AG04449 (cell line): ENCODE results near the gene BMP10.
"Not testable (repeated sequence)": the region's sequence is repeated elsewhere in the genome, so short reads cannot be mapped to it uniquely, and the experiment has no call there.

ENCODE experiments used
- CTCF ChIA-PET: fragments of 350-600 bp; formaldehyde crosslinking; extraction: SDS; loops from one replicate; lab custom pipeline; 2021; ENCODE audit warnings: antibody characterized with exemption; lab: Yijun Ruan, JAX
- POLR2A ChIA-PET: fragments of 400-600, 350-600 bp; formaldehyde crosslinking; extraction: SDS; loops from one replicate; lab custom pipeline; 2020; ENCODE audit warnings: antibody characterized with exemption, inconsistent platforms; lab: Yijun Ruan, JAX
- DNase-seq: peaks from one replicate; pipeline ENCODE4 v3.0.0-alpha.2; 2010; ENCODE audit warnings: low read depth, low spot score
- H3K4me3 ChIP-seq: 2 replicates; pipeline ENCODE4 v1.5.1; 2011; ENCODE audit warnings: low read depth, mild to moderate bottlenecking, control low read depth, low read length
- TF ChIP-seq, protein P1 (sequence below): IDR thresholded peaks from one replicate; pipeline ENCODE4 v1.5.1; 2011; ENCODE audit warnings: mild to moderate bottlenecking, moderate library complexity, low read length, control low read depth, inconsistent platforms; ENCODE audit not compliant: insufficient read depth; ENCODE audit errors: missing control alignments

Gene BMP10

GRCh38 chr2:68905116-68905515 is 33.9 kb upstream of the BMP10 start:
- DNase-seq, result no peak
- ChIA-PET CTCF (interaction anchor here (1.2 to 6.1 kb wide), 5 partner anchors 19 to 196 kb away, joined by 3 to 151 read pairs (median 4); no protein-coding TSS in a partner anchor), POLR2A (no interaction called here)
- no peak overlapping the region for H3K4me3 ChIP-seq
- TF ChIP-seq, protein P1, sequence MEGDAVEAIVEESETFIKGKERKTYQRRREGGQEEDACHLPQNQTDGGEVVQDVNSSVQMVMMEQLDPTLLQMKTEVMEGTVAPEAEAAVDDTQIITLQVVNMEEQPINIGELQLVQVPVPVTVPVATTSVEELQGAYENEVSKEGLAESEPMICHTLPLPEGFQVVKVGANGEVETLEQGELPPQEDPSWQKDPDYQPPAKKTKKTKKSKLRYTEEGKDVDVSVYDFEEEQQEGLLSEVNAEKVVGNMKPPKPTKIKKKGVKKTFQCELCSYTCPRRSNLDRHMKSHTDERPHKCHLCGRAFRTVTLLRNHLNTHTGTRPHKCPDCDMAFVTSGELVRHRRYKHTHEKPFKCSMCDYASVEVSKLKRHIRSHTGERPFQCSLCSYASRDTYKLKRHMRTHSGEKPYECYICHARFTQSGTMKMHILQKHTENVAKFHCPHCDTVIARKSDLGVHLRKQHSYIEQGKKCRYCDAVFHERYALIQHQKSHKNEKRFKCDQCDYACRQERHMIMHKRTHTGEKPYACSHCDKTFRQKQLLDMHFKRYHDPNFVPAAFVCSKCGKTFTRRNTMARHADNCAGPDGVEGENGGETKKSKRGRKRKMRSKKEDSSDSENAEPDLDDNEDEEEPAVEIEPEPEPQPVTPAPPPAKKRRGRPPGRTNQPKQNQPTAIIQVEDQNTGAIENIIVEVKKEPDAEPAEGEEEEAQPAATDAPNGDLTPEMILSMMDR, result no peak

GRCh38 chr2:68901561-68901960 is 30.4 kb upstream of the BMP10 start:
- H3K4me3 ChIP-seq, result no peak overlapping the region
- ChIA-PET CTCF (interaction anchor here (1.4 to 1.6 kb wide), 4 partner anchors 149 to 193 kb away, joined by 3 to 13 read pairs (median 4); no protein-coding TSS in a partner anchor), POLR2A (no interaction called here)
- DNase-seq, result no peak
- TF ChIP-seq, protein P1, result no peak

DNA sequence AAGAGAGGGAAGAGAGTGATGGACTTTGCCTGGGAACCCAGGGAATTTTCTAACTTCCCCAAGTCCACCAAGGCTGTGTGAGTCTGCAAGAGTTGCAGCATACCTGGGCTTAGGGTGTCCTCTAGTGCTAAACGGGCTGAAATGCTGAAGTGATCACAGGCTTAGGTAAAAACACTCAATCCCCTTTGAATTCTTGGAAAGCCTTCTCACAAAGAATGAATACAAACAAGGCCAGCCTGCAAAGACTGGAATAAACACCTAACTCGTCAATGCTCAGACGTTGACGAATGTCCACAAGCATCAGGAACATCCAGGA is 30.0 kb upstream of the BMP10 start:
- no peak for DNase-seq
- TF ChIP-seq, protein P1, result peak; percentile 6
- no peak overlapping the region for H3K4me3 ChIP-seq
- ChIA-PET CTCF (interaction anchor here (1.4 to 2.2 kb wide), 5 partner anchors 9 to 192 kb away, joined by 3 to 13 read pairs (median 4); no protein-coding TSS in a partner anchor), POLR2A (no interaction called here)

GRCh38 chr2:68900496-68901198 is 29.4 kb upstream of the BMP10 start:
- TF ChIP-seq, protein P1, result no peak
- no peak overlapping the region for H3K4me3 ChIP-seq
- CTCF ChIA-PET, result interaction anchor here (1.5 to 2.2 kb wide), 4 partner anchors 9 to 192 kb away, joined by 3 to 13 read pairs (median 6); no protein-coding TSS in a partner anchor
- no peak for DNase-seq
- POLR2A ChIA-PET, result no interaction called here

DNA sequence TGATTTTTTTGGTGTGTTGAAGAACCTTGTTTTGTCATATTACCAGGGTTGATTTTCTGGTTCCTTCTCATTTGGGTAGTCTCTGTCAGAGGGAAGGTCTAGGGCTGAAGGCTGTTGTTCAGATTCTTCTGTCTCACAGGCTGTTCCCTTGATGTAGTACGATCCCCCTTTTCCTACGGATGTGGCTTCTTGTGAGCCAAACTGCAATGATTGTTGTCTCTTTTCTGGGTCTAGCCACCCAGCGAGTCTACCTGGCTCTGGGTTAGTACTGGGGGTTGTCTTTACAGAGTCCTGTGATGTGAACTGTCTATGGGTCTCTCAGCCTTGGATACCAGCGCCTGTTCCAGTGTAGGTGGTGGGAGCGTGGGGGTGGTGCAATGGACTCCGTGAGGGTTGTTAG is 24.8 kb upstream of the BMP10 start:
- CTCF ChIA-PET, result interaction anchor here (0.8 to 1.0 kb wide), 2 partner anchors 187 to 207 kb away, joined by 3 to 4 read pairs; no protein-coding TSS in a partner anchor
- POLR2A ChIA-PET, H3K4me3 ChIP-seq, DNase-seq: not testable (repeated sequence)

GRCh38 chr2:68889500-68889899 is 18.3 kb upstream of the BMP10 start:
- CTCF ChIA-PET, result no interaction called here
- POLR2A ChIA-PET, result no interaction called here
- no peak overlapping the region for H3K4me3 ChIP-seq
- no peak for DNase-seq
- TF ChIP-seq, protein P1, result no peak
